H1 (cell line): ENCODE measurements around the gene TBC1D9. TPM values are rescaled to one million over a fixed set of nuclear protein-coding genes. Genes with fewer than 3 reads are reported as not detected.

Experiments used
- ATF3 ChIP-seq: IDR thresholded peaks from 2 replicates; pipeline ENCODE4 v1.6.1; 2011; ENCODE audit warnings: low read depth, mild to moderate bottlenecking, low read length; ENCODE audit not compliant: insufficient read depth
- HDAC2 ChIP-seq, 2 experiments: fragments of 300-600 bp in 1 of 2; sonication (generic) in 1 of 2; IDR thresholded peaks; 2 replicates each; pipeline ENCODE4 v1.6.1; 2011 to 2012; ENCODE audit warnings: low read depth in 2 of 2, low read length in 2 of 2, mild to moderate bottlenecking in 2 of 2, moderate library complexity in 2 of 2, borderline replicate concordance in 1 of 2, inconsistent platforms in 1 of 2
- JUN ChIP-seq: IDR thresholded peaks from 2 replicates; pipeline ENCODE4 v1.6.1; 2011; ENCODE audit warnings: low read depth, mild to moderate bottlenecking, improper control_type of control experiment, low read length
- RXRA ChIP-seq: IDR thresholded peaks from 2 replicates; pipeline ENCODE4 v1.6.1; 2011; ENCODE audit warnings: low read depth, mild to moderate bottlenecking, low read length, moderate library complexity; ENCODE audit not compliant: insufficient read depth
- SIN3A ChIP-seq, 2 experiments: IDR thresholded peaks in 1 of 2; conservative IDR thresholded peaks in 1 of 2; 2 replicates each; pipeline ENCODE4 v1.6.1; 2011 to 2012; ENCODE audit warnings: low read length in 2 of 2, improper control_type of control experiment in 1 of 2, low read depth in 1 of 2, mild to moderate bottlenecking in 1 of 2
- ZNF274 ChIP-seq: IDR thresholded peaks from 2 replicates; pipeline ENCODE4 v1.7.0; 2012; ENCODE audit warnings: low read length, borderline replicate concordance; ENCODE audit errors: extremely low read depth
- polyA plus RNA-seq, 7 experiments: library from polyadenylated mRNA; depleted of rRNA in 3 of 7; stranded (reverse) in 5 of 7; unstranded in 2 of 7; fragments of >200 nt in 5 of 7; fragments of 200-250 nt in 2 of 7; gene quantifications; 1 replicate in 5 of 7; 2 replicates in 1 of 7; 4 replicates in 1 of 7; pipeline versions ENCODE4 v1.2.1 to v1.2.3, GENCODE V29; 2011 to 2013; ENCODE audit warnings: missing spikeins in 2 of 7, mixed read lengths in 2 of 7
- total RNA-seq: library from RNA; stranded (reverse); fragmentation: NEBNext Ultra II Directional; extraction: Animal tissue kit (Norgen Biotek cat#: 25700); gene quantifications from 2 replicates; pipeline ENCODE4 v1.2.1, GENCODE V29; 2021

The TBC1D9 gene
- total and polyA plus RNA-seq, 2 of the 8 experiments (the other 6 are each of a cell fraction or from before 2014, with no cell fraction given) = 0.94 to 1.0 TPM

GRCh38 chr4:140693562-140693961, 62.6 kb downstream of the TBC1D9 start (continued):
- TF ChIP-seq ATF3 = no peak
- TF ChIP-seq ZNF274 = no peak
- no peak for TF ChIP-seq SIN3A (conservative IDR thresholded peaks at IDR 0.05 in 1 of 2, IDR thresholded peaks at IDR 0.05 in 1 of 2; ENCODE audit: low read depth in 1 of 2, low read length in 2 of 2)
- TF ChIP-seq HDAC2 (IDR thresholded peaks at IDR 0.05; ENCODE audit: borderline replicate concordance in 1 of 2, low read depth in 2 of 2, low read length in 2 of 2) = no peak
- TF ChIP-seq JUN = no peak
- TF ChIP-seq RXRA = no peak
